ENCODE measurements around the gene DCTN1.
A peak's percentile ranks its signal among the peaks of the same experiment; 100 is the strongest.

DCTN1 gene

GRCh38 chr2:74413001-74413698 is 33.0 kb upstream of the DCTN1 start:
- DNase-seq (ENCODE audit: low read depth) = no peak

GRCh38 chr2:74407682-74408081 is 27.6 kb upstream of the DCTN1 start:
- no peak for DNase-seq (ENCODE audit: low read depth)

GRCh38 chr2:74406035-74406434 is 25.9 kb upstream of the DCTN1 start:
- no peak for DNase-seq (ENCODE audit: low read depth)

- no peak for DNase-seq (ENCODE audit: low read depth)
Observed at GRCh38 chr2:74401891-74402290, 21.8 kb upstream of the DCTN1 start.

- DNase-seq (ENCODE audit: low read depth) = no peak
Observed at GRCh38 chr2:74399785-74400184, 19.7 kb upstream of the DCTN1 start.

GRCh38 chr2:74396149-74396548 is 16.0 kb upstream of the DCTN1 start:
- DNase-seq (ENCODE audit: low read depth) = no peak

- DNase-seq (ENCODE audit: low read depth) = no peak
Observed at GRCh38 chr2:74393525-74393924, 13.4 kb upstream of the DCTN1 start.

- DNase-seq (ENCODE audit: low read depth) = no peak
Observed at GRCh38 chr2:74392449-74392743, 12.3 kb upstream of the DCTN1 start.

- peak; percentile 92 for DNase-seq (ENCODE audit: low read depth)
Observed at GRCh38 chr2:74391580-74392448, 11.7 kb upstream of the DCTN1 start.

- no peak for DNase-seq (ENCODE audit: low read depth)
Observed at GRCh38 chr2:74391209-74391579, 11.1 kb upstream of the DCTN1 start.

- no peak for DNase-seq (ENCODE audit: low read depth)
Observed at GRCh38 chr2:74390606-74391005, 10.5 kb upstream of the DCTN1 start.

- DNase-seq (ENCODE audit: low read depth) = no peak
Observed at GRCh38 chr2:74387346-74387745, 7.2 kb upstream of the DCTN1 start.

GRCh38 chr2:74385396-74385795 is 5.3 kb upstream of the DCTN1 start:
- no peak for DNase-seq (ENCODE audit: low read depth)

- DNase-seq (ENCODE audit: low read depth) = no peak
Observed at GRCh38 chr2:74384051-74384450, 3.9 kb upstream of the DCTN1 start.

GRCh38 chr2:74383254-74383653 is 3.1 kb upstream of the DCTN1 start:
- DNase-seq (ENCODE audit: low read depth) = no peak

- DNase-seq (ENCODE audit: low read depth) = no peak
Observed at GRCh38 chr2:74381751-74382150, 1.6 kb upstream of the DCTN1 start.

GRCh38 chr2:74378007-74378406 is 2.1 kb downstream of the DCTN1 start:
- no peak for DNase-seq (ENCODE audit: low read depth)

GRCh38 chr2:74375838-74376237 is 4.3 kb downstream of the DCTN1 start:
- no peak for DNase-seq (ENCODE audit: low read depth)

- no peak for DNase-seq (ENCODE audit: low read depth)
Observed at GRCh38 chr2:74374509-74375205, 5.5 kb downstream of the DCTN1 start.

GRCh38 chr2:74373985-74374384 is 6.1 kb downstream of the DCTN1 start:
- DNase-seq (ENCODE audit: low read depth) = no peak

GRCh38 chr2:74373221-74373676 is 6.9 kb downstream of the DCTN1 start:
- no peak for DNase-seq (ENCODE audit: low read depth)

GRCh38 chr2:74372674-74373073 is 7.4 kb downstream of the DCTN1 start:
- DNase-seq (ENCODE audit: low read depth) = no peak

GRCh38 chr2:74371421-74371820 is 8.7 kb downstream of the DCTN1 start:
- DNase-seq (ENCODE audit: low read depth) = no peak

Measured in T follicular helper cell (primary cell).